GM12892 (cell line): ENCODE measurements around the gene PLAC8.
"Not testable (repeated sequence)": the region's sequence is repeated elsewhere in the genome, so short reads cannot be mapped to it uniquely, and the experiment has no call there.

Experiments used
- DNase-seq: peaks from one replicate; pipeline ENCODE4 v3.0.0; 2011; ENCODE audit not compliant: insufficient read length
- FAIRE-seq: peaks from 2 replicates; lab custom pipeline; 2011; peaks lifted over from hg19 to GRCh38; lab: Jason Lieb, UNC
- POLR2A ChIP-seq: IDR thresholded peaks from 2 replicates; pipeline ENCODE4 v1.6.1; 2011; ENCODE audit warnings: low read depth, low read length, control low read depth
- POLR2AphosphoS5 ChIP-seq: IDR thresholded peaks from 2 replicates; pipeline ENCODE4 v1.6.1; 2011; ENCODE audit warnings: low read depth, low read length, control low read depth
- TAF1 ChIP-seq: IDR thresholded peaks from 2 replicates; pipeline ENCODE4 v1.6.1; 2011; ENCODE audit warnings: low read depth, mild to moderate bottlenecking, control low read depth, low read length, borderline replicate concordance

PLAC8 gene

DNA sequence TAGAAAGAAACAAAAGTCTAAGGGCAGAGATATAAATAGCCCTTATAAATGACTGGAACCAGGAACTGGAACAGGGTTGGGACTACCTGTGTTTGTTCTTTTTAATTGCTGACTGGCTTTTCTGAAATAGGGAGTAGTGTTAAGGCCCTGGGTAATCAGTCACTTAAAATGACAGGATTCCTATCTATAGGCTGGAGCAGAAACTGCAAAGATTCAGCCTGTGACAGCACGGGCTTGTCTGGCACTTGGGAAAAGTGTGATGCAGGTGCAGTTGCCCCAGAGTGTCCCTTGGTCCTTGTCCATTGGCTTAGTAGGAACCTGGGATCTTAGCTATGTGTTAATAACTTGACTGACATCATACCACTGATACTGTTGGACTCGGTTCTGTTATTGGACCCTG, 14.7 kb upstream of the PLAC8 start:
- DNase-seq (no peak), FAIRE-seq (no peak)
- TF ChIP-seq POLR2AphosphoS5: no peak
- no peak for TF ChIP-seq TAF1
- TF ChIP-seq POLR2A: no peak

DNA sequence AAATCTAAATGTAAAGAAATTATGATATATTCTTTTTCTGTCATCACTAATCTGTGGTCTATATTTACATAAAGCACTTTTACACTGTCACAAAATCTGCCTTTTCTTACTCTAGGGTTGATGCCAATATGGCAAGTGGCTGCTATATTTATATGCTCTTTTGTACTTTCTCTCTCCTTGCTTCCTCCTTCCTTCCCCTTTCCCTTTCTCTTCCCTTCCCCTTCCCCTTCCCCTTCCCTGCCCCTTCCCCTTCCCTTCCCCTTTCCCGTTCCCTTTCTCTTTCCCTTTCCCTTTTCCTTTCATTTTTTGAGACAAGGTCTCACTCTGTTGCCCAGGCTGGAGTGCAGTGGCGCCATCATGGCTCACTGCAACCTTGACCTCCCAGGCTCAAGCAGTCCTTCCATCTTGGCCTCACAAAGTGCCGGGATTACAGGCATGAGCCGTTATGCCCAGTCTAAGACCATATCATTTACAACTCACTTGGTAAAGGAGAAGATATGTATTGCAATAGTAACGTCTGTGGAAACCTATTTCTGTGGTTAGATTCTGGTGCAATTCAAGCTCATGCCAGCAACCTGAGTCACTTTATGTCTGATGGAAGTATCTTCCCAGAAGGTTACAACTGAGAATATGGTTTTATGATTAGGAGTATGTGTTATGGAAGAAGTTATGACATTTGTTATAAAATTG, 13.9 kb upstream of the PLAC8 start:
- no peak for FAIRE-seq
- TF ChIP-seq TAF1 (no peak), POLR2AphosphoS5 (no peak), POLR2A (no peak)

DNA sequence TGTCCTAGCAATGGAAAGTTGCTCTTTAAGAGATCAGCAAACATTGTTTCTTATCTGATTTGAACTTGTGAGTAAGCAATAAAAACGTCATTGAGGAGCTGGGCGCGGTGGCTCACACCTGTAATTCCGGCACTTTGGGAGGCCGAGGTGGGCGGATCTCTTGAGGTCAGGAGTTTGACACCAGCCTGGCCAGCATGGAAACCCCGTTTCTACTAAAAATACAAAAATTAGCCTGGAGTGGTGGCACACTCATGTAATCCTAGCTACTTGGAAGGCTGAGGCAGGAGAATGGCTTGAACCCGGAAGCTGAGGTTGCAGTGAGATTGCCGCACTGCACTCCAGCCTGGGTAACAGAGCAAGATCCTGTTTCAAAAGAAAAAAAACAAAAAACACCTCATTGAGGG, 11.2 kb upstream of the PLAC8 start:
- no peak for DNase-seq
- no peak for TF ChIP-seq TAF1
- TF ChIP-seq POLR2A: no peak
- no peak for TF ChIP-seq POLR2AphosphoS5
- no peak for FAIRE-seq

More for the DNA sequence above, 13.9 kb upstream of the PLAC8 start:
- no peak for DNase-seq

DNA sequence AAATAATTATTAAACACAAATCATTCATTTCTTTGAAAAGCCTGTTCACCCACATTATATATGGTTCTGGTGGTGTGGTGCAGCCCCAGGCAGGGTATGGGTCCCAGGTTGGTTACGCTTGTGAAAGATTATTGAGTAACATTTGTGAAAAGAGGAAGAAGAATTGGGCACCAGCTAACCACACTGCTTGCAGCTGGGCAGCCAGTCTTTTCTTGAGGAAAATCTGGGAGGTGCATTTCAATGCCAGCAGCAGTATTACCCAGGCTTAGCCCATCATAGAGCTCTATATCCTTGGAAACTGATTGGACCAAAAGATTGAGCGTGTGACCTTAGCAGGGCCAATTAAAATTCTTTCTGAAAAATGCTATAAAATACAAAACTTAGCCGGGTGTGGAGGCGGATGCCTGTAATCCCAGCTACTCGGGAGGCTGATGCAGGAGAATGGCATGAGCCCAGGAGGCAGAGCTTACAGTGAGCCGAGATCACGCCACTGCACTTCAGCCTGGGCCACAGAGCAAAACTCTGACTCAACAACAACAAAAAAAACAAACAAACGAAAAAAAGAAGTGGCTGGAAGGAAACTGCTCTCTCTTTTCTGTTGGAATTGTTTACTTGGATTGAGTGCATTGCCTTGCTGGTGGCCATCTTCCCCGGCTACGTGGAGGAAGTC, 9.7 kb upstream of the PLAC8 start:
- no peak for FAIRE-seq
- no peak for DNase-seq
- TF ChIP-seq POLR2AphosphoS5: no peak

DNA sequence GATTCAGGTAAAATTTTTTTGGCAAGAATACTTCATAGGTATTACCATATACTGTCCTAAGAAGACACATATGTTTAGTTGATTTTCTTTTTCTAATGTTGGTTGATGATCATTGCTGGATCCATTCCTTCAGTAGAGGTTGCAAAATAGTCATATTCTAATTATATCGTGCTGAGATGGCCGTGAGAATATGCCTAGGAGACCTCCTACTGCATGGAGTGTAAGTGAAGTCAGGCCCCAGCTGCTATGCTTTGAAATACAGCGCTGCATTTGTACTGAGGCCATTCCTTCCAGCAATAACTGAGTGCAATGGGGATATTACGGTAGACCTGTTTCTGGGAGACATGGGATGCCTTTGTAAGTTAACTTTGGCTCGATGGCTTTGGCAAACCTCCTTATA, 6.7 kb upstream of the PLAC8 start:
- DNase-seq (no peak), FAIRE-seq (no peak)
- TF ChIP-seq POLR2AphosphoS5 (no peak), TAF1 (no peak), POLR2A (no peak)

DNA sequence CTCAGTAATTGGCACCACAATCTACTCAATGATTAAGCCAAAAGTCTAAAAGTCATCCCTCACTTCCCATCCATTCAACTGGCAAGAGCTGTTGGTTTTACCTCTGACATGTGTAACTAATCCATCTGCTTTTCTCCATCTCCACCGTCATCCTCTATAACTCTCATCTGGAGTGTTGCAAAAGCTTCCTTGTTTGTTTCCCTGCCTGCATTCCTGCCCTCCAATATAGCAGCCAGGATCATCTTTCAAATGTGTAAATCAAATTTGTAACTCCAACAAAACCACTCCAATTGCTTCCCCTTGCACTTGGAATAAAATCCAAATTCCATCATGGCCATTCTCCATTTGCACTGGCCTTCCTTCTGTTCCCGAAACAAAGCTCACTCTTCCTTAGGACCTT, 4.3 kb upstream of the PLAC8 start:
- FAIRE-seq (no peak), DNase-seq (no peak)
- TF ChIP-seq POLR2AphosphoS5 (no peak), POLR2A (no peak), TAF1 (no peak)

DNA sequence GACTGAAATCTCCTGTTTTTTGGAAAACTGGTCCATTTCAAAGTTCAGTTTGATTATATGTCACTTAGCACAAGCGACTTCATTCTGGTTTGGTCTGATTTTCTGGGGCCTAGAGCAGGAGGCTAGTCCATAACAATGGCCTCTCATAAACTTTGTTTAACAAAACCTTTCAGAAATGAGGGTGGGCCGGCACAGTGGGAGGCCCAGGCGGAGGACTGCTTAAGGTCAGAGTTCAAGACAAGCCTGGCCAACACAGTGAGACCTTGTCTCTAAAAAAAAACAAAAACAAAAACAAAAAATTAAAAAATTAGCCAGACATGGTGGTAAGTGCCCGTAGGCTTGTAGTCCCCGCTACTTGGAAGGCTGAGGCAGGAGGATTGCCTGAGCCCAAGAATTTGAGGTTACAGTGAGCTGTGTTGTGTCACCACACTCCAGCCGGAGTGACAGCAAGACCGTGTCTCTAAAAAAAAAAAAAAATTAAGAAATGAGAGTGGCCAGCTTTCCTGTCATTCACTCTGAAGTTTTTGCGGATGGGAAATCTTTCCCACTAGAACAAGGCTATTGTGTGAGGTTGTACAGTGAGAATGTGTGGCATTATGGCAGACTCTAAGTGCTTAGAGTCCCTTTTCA, 1.2 kb upstream of the PLAC8 start:
- no peak for DNase-seq

DNA sequence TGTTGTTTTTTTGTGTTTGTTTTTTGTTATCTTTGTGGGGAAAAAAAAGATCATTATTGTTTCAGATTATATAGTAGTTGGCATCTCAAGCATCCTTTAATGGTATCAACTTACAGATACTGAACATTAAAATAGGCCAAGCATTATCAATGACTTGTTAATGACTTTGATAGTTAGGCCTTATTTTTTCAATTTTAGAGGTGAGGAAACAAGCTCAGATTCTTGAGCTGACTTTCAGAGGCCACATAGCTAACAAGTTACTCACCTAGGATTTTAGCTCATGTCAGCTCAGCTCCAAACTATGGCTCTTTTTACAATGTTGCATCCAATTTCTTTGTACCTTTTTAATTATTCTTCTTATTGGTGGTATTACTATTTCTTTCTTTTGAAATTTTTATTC, 471 bp upstream of the PLAC8 start:
- TF ChIP-seq POLR2A: no peak
- TF ChIP-seq POLR2AphosphoS5: no peak
- TF ChIP-seq TAF1: no peak
- FAIRE-seq: peak; percentile 53
- no peak for DNase-seq

More for the DNA sequence above, 1.2 kb upstream of the PLAC8 start:
- TF ChIP-seq POLR2A: no peak
- TF ChIP-seq POLR2AphosphoS5: no peak
- no peak for TF ChIP-seq TAF1
- no peak for FAIRE-seq

DNA sequence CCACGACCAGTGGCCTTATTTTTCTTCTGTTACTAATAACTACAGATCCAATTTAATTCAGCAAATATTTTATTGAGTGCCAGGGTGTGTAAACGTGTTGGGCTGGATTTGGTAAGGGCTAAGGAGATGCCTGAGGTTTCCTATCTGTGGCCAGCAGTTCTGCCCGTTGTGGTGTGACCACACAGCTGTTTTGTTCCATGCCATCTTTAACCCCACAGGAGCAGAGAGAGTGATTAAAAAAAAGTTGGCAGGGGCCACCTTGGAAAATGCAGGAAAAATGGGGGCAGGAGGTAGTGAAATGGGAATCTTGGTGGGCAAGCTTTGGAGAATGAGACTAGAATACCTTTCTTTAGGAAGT, 1.1 kb downstream of the PLAC8 start:
- DNase-seq (no peak), FAIRE-seq (peak; percentile 69)
- no peak for TF ChIP-seq POLR2A
- no peak for TF ChIP-seq POLR2AphosphoS5
- no peak for TF ChIP-seq TAF1

DNA sequence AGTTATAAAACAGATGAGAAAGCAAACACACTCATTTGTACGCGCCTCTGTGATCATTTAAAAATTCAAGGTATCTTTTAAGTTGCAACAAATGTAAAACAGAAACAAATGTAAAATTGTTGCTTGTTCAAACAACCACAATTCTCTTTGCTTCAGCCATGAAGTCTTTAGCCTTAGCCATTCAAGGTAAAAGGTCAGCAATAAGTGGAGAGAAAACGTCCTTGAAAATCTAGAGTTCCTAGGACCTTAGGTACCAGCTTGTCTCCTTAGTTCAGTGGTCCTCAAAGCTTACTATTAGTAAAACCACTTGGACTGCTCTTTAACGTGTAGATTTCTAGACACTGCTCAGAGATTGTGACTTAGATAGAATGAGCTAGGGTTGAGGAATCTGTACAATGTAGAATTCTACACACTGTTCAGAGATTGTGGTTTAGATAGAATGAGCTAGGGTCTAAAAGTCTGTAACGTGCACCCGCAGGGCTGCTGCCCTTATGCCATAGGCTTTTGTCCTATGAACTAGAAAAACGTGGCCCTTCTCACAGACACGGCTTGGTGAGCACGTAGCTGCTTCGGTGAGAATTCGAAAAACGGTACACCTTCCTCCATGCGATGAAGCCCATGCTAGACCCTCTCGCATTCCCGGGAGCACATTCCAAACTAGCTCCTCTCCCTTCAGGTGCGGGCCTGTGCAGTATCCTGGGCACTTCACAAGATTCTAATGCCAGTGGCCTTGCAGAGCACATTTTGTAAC, 1.7 kb downstream of the PLAC8 start:
- TF ChIP-seq POLR2AphosphoS5: no peak
- TF ChIP-seq POLR2A: no peak
- no peak for TF ChIP-seq TAF1
- DNase-seq (no peak), FAIRE-seq (no peak)

DNA sequence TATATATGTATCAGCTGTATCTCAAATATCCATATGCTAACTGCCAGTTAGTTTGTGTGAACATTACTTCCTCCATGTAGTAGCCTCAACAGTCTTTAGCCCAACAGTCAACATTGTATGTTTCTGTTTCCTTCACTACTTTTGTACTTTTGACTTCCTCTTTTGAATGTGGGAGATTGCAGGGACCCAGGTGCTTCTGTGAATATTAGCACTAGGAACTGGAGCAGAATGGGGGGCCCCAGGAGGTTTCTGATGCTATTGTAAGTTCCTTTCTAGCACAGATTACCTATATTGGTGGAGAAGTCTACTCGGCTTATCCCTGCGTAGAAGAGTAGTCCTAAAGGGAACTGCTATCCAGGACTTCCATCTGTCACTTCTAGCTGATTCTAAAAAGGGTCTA, 2.3 kb downstream of the PLAC8 start:
- peak; percentile 95 for FAIRE-seq
- DNase-seq: no peak
- no peak for TF ChIP-seq POLR2AphosphoS5
- no peak for TF ChIP-seq TAF1

DNA sequence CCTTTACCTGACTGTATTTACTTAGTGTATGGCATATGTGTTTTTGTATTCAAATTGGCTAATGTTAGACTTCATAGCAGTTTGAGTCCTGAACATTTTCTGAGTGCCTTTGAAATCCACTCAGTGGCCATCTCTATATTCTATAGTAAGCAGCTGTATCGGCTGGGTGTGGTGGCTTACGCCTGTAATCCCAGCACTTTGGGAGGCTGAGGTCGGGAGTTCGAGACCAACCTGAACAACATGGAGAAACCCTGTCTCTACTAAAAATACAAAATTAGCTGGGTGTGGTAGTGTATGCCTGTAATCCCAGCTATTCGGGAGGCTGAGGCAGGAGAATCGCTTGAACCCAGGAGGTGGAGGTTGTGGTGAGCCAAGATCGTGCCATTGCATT, 2.8 kb downstream of the PLAC8 start:
- FAIRE-seq, DNase-seq: not testable (repeated sequence)
